Lower lobe of right lung (tissue), 2 donors: ENCODE measurements around the gene OR2B6. TPM values are rescaled to one million over a fixed set of nuclear protein-coding genes. Genes with fewer than 3 reads are reported as not detected.

ENCODE experiments used
- ATAC-seq, 2 donors: fragments of 200-7000 bp; cut with Tn5 transposase; one replicate each; pipeline ENCODE4 v1.9.1; 2020 to 2022; ENCODE audit warnings: mild to moderate bottlenecking in 2 of 2, moderate library complexity in 2 of 2
- DNase-seq: peaks from one replicate; pipeline ENCODE4 v3.0.0-alpha.2; 2020
- H3K27ac ChIP-seq: fragments of 200-600 bp; one replicate; pipeline ENCODE4 v1.8.0; 2022
- H3K27me3 ChIP-seq: fragments of 200-600 bp; one replicate; pipeline ENCODE4 v1.8.0; 2022; ENCODE audit warnings: low read depth
- H3K36me3 ChIP-seq: fragments of 200-600 bp; one replicate; pipeline ENCODE4 v1.8.0; 2022; ENCODE audit warnings: mild to moderate bottlenecking
- H3K4me1 ChIP-seq: fragments of 200-600 bp; one replicate; pipeline ENCODE4 v1.8.0; 2022
- H3K4me3 ChIP-seq: fragments of 200-600 bp; one replicate; pipeline ENCODE4 v1.8.0; 2022; ENCODE audit warnings: mild to moderate bottlenecking
- H3K9me3 ChIP-seq: fragments of 200-600 bp; one replicate; pipeline ENCODE4 v1.8.0; 2022
- CTCF ChIP-seq: fragments of 200-600 bp; IDR thresholded peaks from one replicate; pipeline ENCODE4 v1.8.0; 2022; ENCODE audit warnings: antibody characterized with exemption, mild to moderate bottlenecking
- intact Hi-C: fragments of 100-400 bp; cut with DNase I; formaldehyde crosslinking; loops from one replicate; pipeline ENCODE4 v1.11.0; 2022
- total RNA-seq: library from RNA; stranded (reverse); fragmentation: NEBNext Ultra II Directional; extraction: Animal tissue kit (Norgen Biotek cat#: 25700); gene quantifications from one replicate; pipeline ENCODE4 v1.2.1, GENCODE V29; 2021
- donor health status: DM: no; HTN: yes; CAD: no; lungs with severe emphysema.

Gene OR2B6
- total RNA-seq, 1 donor from 2014 or later: not detected

DNA sequence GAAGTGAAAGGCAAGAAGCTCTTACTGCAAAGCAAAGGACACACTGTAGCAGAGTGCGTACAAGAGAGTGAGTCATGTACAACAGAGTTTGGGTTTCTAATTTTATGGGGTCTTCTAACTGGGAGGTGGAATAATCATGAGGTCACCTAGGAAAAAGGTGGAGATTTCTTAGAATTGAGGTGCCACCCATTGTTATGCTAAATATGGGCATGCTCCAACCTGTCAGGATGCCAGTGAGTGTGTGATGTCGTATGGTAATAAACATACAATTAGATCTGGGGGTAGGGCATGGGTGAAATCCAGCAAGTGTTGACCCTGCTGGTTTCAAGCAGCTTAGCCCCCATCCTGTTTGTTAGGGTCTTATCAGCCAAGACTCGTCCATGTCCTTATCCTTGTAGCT lies 46.6 kb downstream of the OR2B6 start:
- H3K27ac ChIP-seq: no peak overlapping the region
- H3K27me3 ChIP-seq: peaks cover 6% of the 10 kb centered on the region
- H3K36me3 ChIP-seq: no peaks in the 10 kb centered on the region
- H3K4me3 ChIP-seq: no peak overlapping the region
- no peak for DNase-seq
- intact Hi-C loops: no loop called here
- H3K4me1 ChIP-seq: no peaks in the 10 kb centered on the region
- H3K9me3 ChIP-seq: no peaks in the 10 kb centered on the region
- no peak for ATAC-seq
- TF ChIP-seq CTCF: no peak

GRCh38 chr6:28004350-28005151 lies 47.5 kb downstream of the OR2B6 start:
- DNase-seq (no peak), ATAC-seq (no peak)
- H3K4me3 ChIP-seq: no peak overlapping the region
- H3K27me3 ChIP-seq: peaks cover 6% of the 10 kb centered on the region
- H3K9me3 ChIP-seq: no peaks in the 10 kb centered on the region
- H3K27ac ChIP-seq: no peak overlapping the region
- no peak for TF ChIP-seq CTCF
- H3K4me1 ChIP-seq: no peaks in the 10 kb centered on the region
- H3K36me3 ChIP-seq: no peaks in the 10 kb centered on the region
- intact Hi-C loops: no loop called here

DNA sequence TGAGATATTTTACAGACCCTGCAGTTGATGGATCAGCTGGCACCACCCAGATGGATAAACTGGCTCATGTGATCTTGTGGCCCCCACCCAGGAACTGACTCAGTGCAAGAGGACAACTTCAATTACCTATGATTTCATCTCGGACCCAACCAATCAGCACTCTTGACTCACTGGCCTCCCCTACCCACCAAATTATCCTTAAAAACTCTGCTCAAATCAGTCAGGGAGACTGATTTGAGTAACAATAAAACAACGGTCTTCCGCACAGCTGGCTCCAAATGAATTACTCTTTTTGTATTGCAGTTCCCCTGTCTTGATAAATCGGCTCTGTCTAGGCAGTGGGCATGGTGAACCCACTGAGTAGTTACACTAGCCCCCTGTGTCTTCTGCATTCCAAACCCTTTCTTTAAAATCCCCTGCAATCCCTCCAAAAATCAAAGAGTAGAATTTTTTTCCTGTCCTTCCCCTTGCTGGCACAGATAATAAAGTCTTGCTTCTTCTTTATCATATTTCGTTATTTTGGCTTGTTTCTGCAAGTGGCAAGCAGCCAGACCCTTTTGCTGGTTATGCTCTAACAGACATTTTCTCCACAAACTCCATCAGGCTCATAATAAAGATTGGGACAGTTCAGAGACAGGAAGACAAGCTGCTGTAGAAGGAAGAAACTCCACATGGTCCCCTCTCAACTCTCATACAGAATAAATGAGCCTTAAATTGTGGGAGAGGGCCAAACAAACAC lies 48.3 kb downstream of the OR2B6 start:
- peaks cover 6% of the 10 kb centered on the region for H3K27me3 ChIP-seq
- H3K36me3 ChIP-seq: no peaks in the 10 kb centered on the region
- intact Hi-C loops: no loop called here
- DNase-seq: no peak
- H3K27ac ChIP-seq: no peak overlapping the region
- no peaks in the 10 kb centered on the region for H3K9me3 ChIP-seq
- H3K4me1 ChIP-seq: no peaks in the 10 kb centered on the region
- no peak for TF ChIP-seq CTCF
- no peak overlapping the region for H3K4me3 ChIP-seq
- ATAC-seq: no peak

- Histone ChIP-seq H3K9me3 (no peaks in the 10 kb centered on the region), H3K27me3 (peaks cover 6% of the 10 kb centered on the region), H3K36me3 (no peaks in the 10 kb centered on the region), H3K4me1 (no peaks in the 10 kb centered on the region), H3K27ac (no peak overlapping the region), H3K4me3 (no peak overlapping the region)
- DNase-seq (no peak), ATAC-seq (no peak)
- intact Hi-C loops: no loop called here
- no peak for TF ChIP-seq CTCF
These were observed 48.9 kb downstream of the OR2B6 start for GRCh38 chr6:28005975-28006374.

Other genes with a start within 250 kb of the OR2B6 start
- gene OR2B2, start 44.8 kb upstream of the OR2B6 start, total RNA-seq: not detected
- gene ZNF165, start 123.3 kb downstream of the OR2B6 start, total RNA-seq: 2.2 TPM
- 6.8 TPM for gene ZSCAN16, start 167.4 kb downstream of the OR2B6 start, total RNA-seq
- gene ZKSCAN8, start 184.6 kb downstream of the OR2B6 start, total RNA-seq: 20.6 TPM